ENCODE results near the gene ZC3H18.
A peak's percentile ranks its signal among the peaks of the same experiment; 100 is the strongest.

The ZC3H18 gene

DNA sequence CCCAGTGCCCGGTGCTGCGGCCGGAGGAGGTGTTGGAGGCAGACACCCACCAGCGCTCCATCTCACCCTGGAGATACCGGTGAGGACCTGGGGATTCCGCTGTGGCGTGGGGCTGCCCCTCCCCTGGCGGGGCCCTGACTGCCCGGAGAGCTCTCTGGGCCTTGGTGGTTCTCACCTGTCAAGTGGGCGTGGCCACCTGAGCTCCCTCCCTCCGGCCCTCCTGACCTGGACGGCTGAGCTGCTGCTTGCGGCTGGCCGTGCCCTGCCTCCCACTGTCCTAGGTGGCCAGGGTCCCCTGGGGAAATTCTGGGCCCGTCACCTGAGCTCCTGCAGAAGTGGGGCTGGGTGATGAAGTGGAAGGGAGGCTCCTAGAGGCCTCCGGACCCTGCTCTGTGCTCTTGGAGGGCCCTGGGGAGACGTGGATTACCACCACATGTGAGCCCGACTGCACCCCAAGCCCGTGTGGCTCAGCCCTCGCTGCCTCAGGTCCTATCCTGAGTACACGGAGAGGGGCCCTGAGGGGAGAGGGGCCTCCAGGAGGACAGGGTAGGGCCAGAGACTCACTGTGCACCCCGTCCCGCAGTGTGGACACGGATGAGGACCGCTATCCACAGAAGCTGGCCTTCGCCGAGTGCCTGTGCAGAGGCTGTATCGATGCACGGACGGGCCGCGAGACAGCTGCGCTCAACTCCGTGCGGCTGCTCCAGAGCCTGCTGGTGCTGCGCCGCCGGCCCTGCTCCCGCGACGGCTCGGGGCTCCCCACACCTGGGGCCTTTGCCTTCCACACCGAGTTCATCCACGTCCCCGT lies 69.2 kb downstream of the ZC3H18 start:
- DNase-seq (ENCODE audit: low read depth): no peak

GRCh38 chr16:88640039-88640495 lies 69.9 kb downstream of the ZC3H18 start:
- no peak for DNase-seq (ENCODE audit: low read depth)

DNA sequence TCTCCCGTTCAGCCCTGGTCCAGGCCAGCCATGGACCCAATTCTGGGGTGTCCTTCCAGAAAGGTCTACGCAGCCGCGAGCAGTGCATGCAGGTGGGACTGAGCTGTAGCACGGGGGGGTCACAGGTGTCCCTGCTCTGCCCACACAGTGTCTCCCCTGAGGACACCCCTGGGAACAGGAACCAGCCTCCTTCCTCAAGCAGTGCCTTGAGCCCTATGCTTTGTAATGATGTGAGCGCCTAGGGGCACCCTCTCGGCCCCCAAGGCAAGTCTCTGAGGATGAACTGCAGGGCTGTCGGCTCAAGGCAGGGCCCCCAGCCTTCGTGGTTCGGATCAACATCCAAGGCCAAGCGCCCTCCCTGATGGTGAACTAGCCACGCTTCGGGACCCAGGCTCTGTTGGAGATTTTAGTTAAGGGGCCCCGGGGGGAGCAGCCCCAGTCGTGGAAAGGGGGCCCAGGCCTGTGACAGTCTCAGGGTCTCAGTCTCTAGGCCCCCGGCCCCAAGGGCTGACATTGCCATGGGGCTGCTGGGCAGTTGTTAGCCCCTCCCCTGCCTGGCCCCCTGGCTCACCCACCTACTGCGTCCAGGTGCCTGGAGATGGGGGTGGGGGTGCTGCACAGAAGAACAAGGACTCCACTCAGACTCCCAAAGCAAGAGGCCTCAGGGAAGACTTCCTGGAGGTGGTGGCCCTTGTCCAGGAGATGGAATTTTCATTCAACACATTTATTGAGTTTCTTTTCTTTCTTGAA lies 70.5 kb downstream of the ZC3H18 start:
- DNase-seq (ENCODE audit: low read depth): no peak

GRCh38 chr16:88642881-88643643 lies 72.9 kb downstream of the ZC3H18 start:
- no peak for DNase-seq (ENCODE audit: low read depth)

DNA sequence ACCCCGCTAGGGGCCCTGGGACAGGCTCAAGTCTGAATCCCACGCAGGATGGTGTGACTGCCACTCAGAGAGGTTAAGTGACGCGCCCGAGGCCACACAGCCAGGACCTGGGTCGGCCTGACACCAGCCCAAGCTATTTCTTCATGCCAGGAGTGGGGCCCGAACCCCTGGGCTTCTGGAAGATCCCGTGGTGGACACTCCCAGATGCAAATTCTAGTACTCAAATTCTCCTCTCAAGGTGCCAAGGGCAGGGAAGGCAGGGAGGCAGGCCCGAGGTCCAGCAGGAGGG lies 73.4 kb downstream of the ZC3H18 start:
- DNase-seq (ENCODE audit: low read depth): no peak

- DNase-seq (ENCODE audit: low read depth): no peak
Measured at GRCh38 chr16:88645455-88645854, 75.3 kb downstream of the ZC3H18 start.

DNA sequence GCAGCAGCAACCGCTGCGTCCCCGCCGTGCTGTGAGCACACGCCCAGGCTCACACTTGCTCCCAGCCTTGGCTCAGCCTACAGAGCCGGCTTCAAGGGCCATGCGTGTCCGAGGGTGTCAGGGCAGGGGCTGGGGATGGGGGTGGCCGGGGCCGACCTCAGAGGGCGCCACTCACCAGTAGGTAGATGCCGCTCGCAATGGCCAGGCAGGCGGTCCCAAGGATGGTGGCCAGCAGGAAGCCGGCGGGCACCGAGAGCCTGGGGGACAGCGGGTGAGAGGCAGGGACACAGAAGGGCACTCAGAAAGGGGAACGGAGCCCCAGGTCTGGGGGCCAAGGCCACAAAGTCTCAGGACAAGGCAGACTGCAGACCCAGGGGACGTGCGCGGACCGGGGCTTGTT lies 75.7 kb downstream of the ZC3H18 start:
- DNase-seq (ENCODE audit: low read depth): no peak

DNA sequence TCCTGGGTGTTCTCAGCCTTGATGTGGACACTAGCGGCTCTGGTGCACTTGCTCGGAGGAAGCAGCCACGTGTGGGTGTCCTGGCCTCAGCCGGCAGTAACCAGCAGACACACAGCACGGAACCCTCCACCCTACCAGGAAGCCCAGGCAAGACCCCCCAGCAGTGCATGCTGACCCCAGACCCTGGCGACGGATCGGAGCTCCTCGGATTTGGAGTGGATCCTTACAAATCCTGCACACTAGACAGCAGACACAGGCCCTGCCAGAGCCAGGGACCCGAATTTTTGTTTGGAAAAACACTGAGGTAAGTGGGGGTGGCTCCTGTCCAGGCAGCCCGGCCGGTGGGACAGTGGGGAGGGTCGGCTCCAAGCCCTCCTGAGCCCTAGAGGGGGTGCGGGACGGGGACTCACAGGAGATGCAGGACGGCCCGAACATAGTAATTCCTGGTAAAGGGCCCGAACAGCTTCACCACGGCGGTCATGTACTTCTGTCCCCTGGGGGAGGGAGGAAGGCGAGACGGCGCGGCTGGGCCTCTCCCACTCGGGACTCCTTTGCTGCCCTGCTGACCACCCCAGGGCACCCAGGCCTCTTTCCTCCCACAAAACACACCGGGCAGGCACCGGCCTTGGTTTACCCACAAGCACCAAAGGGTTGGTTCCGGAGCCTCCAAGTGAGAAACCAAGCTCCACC lies 76.3 kb downstream of the ZC3H18 start:
- no peak for DNase-seq (ENCODE audit: low read depth)

DNA sequence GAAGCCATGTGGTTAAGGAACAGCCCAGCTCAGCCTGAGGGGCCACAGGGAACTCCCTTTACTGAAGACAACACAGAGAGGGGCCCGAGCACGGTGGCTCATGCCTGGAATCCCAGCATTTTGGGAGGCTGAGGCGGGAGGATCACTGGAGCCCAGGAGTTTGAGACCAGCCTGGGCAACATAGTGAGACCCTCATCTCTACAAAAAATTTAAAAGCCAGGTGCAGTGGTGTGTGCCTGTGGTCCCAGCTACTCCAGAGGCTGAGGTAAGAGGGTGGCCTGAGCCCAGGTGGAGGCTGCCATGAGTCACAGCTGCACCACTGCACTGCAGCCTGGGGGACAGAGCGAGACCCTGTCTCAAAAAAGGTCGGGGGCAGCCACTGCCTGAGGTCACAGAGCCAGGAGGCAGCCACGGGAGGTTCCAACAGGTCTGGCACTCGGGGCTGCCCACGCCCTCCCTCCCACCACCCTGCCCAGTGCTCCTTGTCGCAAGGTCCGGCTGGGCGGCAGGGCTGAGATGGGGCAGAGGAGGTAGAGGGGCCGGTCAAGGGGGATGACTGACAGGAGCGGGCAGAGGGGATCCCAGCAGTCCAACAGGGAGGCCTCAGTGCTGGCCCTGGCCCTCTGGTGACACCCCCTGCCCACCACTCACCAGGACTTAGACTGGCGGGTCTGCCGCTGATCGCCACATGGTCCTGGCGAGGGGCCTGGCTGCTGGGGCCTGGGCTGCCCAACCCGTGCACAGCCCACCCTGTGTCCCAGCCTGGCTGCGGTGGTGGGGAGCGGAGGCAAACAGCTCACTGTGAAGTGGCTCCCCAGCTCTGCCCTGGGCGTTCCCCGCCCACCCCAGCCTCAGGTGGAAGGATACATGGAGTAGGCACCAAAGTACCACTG lies 77.2 kb downstream of the ZC3H18 start:
- no peak for DNase-seq (ENCODE audit: low read depth)

DNA sequence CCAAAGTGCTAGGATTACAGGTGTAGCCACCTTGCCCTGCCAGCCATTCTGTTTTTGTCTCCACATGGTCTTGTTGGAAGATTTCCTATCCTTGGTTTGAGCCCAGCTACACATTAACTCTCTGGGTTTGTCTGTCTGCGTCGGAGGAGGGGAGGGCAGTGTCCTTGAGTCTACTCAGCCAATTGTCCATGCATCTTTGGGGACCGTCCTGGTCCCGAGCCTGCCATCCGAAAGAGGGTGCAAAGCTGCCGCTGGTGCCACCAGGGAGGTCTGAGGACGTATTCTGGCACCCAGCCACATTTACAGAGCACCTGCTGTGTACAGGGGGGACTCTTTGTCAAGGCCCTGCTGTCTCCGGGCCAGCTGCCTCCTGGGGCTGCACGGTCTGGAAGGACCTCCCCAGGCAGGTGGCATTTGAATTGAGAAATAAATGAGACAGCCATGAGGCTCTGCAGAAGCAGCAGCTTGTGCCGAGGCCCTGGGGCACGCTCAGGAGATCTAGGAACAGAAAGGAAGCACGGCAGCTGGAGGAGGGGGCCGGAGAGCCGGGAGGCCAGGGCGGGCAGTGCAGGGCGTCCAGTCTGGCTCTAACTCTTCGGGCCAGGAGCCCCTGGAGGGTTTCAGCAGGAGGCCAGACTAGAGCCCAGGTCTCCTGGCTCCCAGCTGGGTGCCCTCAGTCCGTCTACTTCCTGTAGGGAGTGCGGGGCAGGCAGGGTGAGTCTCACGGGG lies 79.2 kb downstream of the ZC3H18 start:
- no peak for DNase-seq (ENCODE audit: low read depth)

DNA sequence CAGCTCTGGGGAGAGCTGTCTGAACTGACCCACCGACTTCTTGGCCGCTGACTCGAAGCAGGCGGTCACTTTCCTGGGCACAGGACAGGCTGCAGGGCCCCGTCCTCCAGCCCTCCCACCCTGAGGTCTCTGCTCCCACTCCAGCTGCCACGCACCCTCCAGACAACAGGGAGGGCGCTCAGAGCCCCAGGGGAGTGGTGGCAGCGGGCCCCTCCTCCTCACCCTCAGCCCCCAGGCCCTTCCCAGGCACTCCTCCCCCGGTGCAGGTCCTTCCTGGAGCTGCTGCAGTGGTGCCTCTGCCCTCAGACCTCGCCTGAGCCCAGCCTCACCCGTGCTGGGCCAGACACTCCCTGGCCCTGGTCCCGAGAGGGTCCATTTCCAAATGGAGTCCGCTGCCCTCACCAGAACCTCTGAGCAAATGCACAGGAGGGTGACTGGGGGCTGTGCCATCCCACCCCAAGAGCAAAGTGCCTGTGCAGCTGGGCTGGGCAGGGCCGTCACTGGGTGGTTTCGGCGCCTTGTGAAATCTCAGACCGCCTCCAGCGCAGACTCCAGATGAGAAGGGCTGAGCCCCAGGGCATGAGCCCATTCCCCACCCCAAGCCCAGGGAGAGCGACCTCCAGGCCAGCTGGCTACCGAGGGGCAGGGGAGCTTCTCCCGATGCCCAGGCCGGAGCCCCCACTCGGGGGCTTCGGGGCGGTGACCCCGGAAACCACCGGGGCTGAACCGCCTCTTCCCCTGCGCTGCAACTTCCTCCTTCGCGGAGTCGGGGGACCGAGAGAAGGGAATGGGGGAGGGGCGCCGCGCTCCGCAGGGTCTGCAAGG lies 79.9 kb downstream of the ZC3H18 start:
- DNase-seq (ENCODE audit: low read depth): no peak

- DNase-seq (ENCODE audit: low read depth): peak; percentile 86
Measured at GRCh38 chr16:88650749-88651275, 80.6 kb downstream of the ZC3H18 start, which contains the start of gene CYBA. TSS of gene CYBA (minus strand) at chr16:88651053. CDS start at chr16:88651013, 40 bp downstream.

DNA sequence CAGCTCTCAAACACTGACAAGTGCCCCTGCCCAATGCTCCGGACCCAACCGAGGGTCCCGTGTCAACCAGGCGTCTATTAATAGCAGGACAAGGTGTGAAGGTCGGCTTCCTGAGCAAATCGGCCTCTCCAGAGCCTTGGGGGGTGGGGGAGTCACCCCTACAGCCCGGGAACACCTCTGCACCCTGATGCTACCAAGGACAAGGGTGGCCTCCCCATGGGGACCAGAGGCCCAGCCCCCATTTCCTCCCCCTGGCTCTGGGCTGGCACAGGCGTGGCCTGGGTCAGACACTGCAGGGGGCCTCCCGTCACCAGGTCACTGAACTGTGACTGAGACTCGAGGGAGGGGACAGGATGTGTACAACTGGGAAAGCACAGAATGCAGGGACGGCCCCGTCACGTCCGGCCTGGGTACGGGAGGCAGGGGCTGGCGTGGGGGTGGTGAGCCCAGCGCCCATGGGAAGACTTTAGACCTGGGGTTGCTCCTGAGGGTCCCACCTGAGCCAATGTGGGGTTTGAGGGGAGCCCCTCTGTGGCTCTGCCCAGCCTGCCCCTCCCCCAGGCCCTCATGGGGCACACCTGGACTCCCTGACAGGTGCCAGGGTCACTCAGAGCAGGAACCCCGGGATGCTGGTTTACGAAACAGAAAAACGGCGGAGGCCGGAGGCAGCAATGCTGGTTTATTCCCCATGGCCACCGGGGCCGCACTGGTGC lies 81.2 kb downstream of the ZC3H18 start:
- peak; percentile 90 for DNase-seq (ENCODE audit: low read depth)

GRCh38 chr16:88651989-88652761 lies 82.0 kb downstream of the ZC3H18 start:
- DNase-seq (ENCODE audit: low read depth): no peak

DNA sequence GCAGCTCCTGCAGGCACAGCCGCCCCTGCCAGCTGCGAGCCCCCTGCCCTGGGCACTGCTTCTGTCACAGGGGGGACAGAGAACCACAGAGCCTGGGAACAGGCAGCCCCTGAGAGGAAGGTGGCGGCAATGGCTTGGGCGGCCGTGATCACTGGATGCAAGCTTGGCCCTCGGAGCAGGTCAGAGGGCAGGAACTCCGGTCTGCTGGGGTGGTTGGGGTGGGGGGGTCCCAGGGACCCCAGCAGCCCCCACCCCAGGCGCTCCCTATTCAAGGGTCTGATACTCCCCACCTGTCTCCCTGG lies 82.5 kb downstream of the ZC3H18 start:
- DNase-seq (ENCODE audit: low read depth): no peak

DNA sequence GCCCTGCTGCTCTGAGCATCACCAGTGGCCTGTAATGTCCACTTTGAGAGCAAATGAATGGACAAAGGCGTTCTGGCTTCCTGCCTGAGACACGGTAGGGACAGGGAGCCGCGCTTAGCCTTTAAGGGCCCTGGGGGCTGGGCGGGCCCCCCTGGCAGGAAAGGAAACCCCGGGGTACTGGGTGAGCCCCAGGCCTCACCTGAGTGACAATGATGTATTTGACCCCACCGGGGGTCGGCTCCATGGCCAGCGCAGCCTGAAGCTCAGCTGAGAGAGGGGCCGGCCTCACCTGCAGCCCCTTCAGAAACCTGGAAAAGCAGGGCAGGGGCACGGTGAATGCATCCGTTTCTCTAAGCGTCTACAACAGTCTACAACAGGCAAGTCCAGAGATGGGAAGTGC lies 82.9 kb downstream of the ZC3H18 start:
- no peak for DNase-seq (ENCODE audit: low read depth)

GRCh38 chr16:88653596-88654362 lies 83.6 kb downstream of the ZC3H18 start:
- no peak for DNase-seq (ENCODE audit: low read depth)

Measured in CMK (cell line).